GM23248 (cell line): ENCODE measurements around the gene GRM7.

Experiments
- EZH2 ChIP-seq: fragments of 200-600 bp; sonication (generic); IDR thresholded peaks from 2 replicates; pipeline ENCODE4 v1.6.1; 2018; ENCODE audit warnings: antibody characterized with exemption, mild to moderate bottlenecking; ENCODE audit not compliant: insufficient read depth, poor library complexity, severe bottlenecking
- EZH2phosphoT487 ChIP-seq: fragments of 200-600 bp; sonication (generic); IDR thresholded peaks from 2 replicates; pipeline ENCODE4 v1.6.1; 2018; ENCODE audit warnings: antibody characterized with exemption, moderate library complexity, mild to moderate bottlenecking, low read depth; ENCODE audit not compliant: insufficient read depth

DNA sequence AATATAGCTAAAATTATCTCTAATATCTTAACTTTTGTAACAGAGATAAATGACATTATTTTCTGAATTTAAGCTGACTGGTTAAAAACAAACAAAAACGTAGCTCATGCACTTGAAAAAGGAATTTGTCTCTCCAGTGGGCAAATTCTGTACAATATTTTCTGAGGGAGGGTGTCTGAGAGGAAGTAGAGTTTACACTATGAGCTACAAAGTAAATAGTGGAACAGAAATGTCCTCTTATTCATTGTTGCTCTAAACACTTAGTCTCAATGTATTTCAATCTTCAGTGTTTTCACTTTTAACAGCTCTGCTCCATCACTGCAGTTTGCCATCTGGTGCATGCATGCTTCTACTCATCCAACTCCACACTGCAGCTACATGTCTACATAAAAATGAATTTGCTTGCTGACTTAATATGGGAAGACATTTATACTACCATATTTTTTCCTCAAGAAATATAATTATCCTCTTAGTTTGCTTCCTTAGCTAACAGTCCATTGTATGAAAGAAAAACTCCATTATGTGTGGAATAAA, 823.3 kb downstream of the GRM7 start:
- no peak for TF ChIP-seq EZH2phosphoT487
- no peak for TF ChIP-seq EZH2
